GM21529 (cell line): ENCODE results near the gene ASPN.

Experiments used
- ATAC-seq: cut with Tn5 transposase; IDR thresholded peaks from one replicate; pipeline ENCODE4 v1.9.1; 2021; ENCODE audit not compliant: unreplicated experiment

ASPN gene

DNA sequence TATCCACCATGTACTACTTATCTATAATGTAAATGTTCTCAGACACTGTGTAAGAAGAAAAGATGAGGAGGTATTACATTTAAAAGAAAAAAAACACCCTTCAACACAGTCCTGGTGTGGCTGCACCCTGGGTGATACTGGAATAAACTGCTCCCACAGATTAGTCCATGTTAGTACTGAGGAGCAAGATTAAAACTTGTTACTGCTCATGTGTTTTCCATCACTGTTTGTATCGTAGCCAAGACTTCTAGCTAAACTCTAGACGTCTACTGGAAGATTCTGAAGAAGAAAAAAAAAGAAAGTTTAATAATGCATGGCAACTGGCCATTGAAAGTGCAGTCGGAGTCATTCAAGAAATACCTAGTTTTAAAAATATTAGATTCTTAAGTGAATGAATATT is at the start of gene ASPN:
TSS of gene ASPN (minus strand) at position 178 of the 400 bp plus-strand sequence.
- ATAC-seq: no peak

DNA sequence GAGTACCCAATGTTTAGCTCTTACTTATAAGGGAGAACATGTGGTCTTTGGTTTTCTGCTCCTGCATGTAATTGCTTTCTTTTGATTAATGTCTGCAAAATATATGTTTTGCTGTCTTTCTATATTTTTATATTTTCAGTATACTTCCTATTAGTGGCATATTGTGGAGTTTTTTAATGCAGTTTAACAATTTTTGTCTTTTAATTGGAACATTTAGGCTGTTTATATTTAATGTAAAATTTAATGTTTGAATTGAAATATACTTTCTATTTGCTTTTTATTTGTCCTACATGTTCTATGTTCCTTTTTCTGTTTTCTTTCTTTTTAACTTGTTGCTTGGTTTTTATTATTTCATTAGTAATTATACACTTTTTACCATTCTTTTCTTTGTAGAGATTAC is 48.6 kb upstream of the ASPN start:
- ATAC-seq: no peak

DNA sequence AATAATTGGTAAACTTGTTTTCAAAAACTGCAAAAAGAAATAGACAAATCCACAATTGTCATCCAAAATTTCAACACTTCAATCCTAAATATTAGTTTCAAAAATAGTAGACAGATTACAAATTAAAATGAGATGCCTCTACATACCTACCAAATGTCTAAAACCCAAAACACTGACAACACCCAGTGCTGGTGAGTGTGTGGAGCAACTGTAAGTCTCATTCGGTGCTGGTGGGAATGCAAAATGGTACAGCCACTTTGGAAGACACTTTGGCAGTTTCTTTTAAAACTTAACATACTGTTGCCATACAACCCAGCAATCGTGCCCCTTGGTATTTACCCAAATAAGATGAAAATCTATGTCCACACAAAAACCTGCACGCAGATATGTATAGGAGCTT is 46.8 kb upstream of the ASPN start:
- ATAC-seq: no peak

DNA sequence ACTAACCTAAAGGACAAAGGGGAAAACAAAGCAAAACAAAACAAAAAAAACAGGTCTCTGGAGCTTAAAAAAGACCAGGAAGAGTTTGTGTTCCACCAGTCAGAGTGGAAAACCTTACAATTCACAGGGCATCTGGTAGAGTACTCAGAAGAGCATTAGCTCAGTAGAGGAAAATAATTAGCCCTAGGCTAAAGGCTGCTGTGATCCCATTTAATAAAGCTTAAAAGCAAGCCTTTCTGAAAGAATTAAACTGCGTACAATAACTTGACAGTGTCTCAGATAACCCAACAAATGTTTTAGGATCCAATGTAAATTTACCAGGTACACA is 46.2 kb upstream of the ASPN start:
- ATAC-seq: no peak

DNA sequence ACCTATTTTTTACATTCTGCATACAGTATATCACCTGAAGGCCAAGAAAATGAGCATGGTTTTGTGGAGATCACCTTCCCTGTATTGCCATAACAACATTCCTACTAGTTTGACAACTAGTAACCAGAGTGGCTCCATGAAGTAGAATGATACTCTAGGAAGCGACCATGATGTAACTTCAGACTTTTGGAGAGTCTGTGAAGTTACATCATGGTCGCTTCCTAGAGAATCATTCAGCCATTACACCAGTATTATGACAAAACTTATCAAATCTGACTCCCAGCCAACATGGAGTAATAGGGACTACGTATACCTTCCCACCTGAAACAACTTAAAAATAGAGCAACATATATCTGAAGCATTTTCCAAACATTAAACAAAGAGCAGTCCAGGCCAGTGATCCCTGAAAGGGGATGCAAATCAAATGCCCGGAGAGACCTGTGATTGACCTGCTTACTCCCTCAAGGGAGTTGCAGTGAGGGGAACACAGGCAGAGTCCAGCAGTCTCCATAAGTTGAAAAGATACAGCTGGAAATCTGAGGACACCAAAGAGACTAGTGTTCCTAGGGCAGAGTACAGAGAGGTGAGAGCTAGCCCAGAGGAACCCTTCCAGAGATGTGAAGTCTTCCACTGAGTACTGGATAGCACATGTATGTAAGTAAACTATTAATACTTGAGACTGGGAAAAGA is 45.7 kb upstream of the ASPN start:
- ATAC-seq: no peak

DNA sequence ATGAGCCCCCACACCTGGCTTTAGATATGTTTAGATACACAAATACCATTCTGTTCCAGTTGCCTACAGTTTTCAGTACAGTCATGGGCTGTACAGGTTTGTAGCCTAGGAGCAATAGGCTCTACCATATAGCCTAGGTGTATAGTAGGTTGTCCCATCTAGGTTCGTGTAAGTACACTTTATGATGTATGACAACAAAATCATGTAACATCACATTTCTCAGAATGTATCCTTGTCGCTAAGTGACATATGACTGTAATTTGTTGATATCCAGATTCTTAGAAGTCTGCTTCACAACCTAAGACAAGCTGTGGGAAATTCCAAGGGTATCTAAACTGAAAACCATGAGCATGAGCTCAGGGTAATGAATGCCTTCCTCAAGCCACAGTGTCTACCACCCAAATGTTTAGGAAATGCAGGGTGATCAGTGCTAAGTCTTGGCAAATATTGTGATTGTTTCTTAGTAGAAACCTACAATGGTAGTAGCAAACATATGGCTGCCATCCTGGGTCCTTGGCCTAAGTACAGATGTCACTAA is 45.1 kb upstream of the ASPN start:
- no peak for ATAC-seq

DNA sequence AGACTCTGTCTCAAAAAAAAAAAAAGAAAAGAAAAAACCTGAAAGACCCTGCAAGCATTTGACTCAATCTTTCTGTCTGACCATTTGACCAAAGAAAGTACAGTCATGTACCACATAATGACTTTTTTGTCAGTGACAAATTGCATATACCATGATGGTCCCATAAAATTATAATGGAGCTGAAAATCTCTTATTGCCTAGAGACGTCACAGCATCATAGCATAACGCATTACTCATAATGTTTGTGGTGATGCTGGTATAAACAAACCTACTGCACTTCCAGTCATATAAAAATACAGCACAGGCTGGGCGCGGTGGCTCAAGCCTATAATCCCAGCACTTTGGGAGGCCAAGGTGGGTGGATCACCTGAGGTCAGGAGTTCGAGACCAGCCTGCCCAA is 43.0 kb upstream of the ASPN start:
- no peak for ATAC-seq

DNA sequence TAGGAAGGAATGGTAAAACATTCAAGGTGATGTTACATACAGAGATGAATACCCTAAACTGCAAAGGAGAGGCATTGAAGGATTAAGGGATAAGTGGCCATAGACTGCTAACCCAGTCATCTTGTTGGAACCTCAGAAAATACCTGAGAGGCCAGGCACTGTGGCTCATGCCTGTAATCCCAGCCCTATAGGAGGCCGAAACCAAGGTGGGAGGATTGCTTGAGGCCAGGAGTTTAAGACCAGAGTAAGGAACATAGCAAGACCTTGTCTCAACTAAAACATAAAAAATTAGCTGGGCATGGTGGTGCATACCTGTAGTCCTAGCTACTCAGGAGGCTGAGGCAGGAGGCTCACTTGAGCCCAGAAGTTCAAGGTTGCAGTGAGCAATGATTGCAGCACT is 42.6 kb upstream of the ASPN start:
- no peak for ATAC-seq

DNA sequence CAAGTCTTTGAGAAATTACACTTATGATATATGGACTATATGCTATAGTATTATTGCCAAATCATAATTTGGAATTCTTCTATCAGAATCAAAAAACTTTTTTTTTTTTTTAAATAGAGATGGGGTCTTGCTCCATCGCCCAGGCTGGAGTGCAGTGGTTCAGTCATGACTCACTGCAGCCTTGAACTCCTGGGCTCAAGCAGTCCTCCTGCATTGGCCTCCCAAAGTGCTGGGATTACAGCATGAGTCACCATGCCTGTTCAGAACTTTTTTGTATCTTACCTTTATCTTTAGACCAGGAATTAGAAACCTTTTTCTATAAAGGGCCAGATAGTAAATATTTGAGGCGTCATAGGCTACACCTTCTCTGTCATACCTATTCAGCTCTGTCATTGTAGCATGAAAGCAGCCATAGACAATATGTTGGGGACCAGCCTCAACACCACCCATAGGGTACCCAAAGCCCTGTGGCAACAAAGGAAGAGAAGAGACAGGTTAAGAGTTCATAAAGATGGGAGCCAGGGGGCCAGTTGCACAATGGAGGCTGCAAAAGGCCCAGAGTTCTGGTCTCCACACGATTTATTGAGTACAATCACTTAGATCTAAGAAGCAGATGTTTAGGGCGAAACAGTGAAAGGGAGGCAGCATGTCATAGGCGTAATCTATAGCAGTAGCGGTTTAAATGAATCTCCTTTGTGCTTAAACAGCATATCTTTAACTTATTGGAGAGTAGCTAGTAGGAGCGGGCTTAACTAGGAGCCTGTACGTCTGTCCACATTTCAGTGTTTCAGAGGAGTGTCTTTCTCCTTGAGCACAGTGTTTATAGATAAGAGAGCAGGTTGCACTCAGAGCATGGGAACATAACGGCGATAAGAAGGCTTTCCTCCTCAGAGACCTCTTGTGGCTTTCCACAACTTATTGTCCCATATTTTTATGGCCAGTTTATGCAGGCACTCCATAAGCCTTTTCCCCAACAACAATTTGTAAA is 41.0 kb upstream of the ASPN start:
- no peak for ATAC-seq

DNA sequence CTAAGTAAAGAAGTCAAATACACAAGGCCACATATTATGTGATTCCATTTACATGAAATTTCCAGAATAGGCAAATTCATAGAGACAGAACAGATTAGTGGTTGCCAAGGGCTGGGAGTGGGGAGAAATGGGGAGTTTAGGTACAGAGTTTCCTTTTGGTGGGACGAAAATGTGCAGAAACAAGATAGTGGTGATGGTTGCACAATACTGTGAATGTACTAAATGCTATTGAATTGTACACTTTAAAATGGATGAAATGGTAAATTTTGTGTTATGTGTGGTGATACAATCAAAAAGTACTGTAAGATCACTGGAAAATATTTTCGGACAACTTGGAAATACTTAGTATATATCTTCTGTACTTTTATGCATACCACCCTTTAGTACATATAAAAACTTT is 38.5 kb upstream of the ASPN start:
- ATAC-seq: no peak

DNA sequence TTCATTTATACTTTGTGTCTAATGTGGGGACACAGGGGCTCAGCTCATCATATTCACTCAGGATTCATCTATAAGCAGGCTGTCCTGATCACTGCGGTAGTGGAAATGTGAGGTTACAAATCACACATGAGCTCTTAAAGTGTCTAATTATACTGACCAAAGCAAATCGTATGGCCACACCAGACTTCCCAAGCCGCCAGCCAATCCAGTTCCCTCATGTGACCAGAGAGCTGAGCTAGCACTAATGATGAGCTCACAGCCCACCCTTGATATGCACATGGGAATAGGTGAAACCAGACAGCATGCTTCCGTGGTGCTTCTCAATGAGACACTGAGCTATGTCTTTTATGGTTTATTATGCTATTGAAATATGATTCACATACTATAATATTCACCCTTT is 35.9 kb upstream of the ASPN start:
- no peak for ATAC-seq

DNA sequence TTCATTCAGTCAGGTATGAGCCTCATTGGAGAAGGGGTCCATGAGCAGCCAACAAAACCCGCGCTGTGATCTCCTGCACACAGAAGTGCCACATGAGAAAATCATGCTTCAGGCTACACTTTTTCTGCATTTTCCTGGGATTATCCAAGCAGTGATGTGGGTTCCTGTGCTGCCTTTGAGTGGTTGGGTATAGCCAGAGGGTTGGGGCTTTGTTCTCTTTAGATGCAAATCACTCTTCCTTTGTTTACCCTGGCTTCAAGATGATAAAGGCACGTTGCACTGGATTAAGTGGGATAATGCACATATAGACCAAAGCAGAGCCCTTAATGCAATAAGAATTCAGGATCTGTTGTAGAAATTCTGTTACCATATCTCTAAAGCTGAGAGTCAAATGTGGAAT is 34.7 kb upstream of the ASPN start:
- no peak for ATAC-seq

DNA sequence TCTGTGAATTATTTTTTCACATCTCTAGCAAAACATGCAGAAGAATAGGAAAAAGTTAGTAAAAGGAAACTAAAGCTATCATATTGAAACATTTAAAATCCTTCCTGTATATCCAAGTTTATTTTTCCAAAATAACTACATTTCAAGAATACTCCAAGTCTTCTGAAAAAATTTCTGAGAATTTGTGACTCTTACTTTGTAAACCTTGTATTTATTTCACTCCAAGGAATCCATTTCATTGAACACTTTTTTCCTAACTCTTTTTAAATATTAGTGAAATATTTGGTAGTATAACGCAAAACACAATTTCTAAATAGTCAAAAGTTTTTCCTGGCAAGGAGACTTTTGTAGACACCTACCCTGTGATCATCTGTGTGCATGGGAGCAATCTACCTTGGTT is 34.2 kb upstream of the ASPN start:
- no peak for ATAC-seq

DNA sequence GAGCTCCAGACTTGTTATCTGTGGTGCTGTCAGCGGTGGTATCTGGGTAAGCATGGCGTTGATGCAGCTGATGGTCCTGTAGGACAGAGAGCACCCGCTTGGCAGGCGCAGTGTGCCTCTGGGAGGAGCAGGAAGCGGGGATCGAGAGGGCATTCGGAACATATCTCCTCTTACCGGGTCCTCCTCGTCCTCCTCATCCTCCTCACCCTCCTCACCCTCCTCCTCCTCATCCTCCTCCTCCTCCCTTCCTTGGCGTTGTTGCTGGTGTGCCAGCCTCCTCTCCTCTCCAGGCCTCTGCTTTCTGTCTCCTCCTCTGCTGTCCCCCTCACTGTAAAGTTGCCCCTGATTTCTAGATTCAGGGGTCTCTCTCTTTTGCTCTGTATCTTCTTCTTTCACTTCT is 32.3 kb upstream of the ASPN start:
- ATAC-seq: no peak

DNA sequence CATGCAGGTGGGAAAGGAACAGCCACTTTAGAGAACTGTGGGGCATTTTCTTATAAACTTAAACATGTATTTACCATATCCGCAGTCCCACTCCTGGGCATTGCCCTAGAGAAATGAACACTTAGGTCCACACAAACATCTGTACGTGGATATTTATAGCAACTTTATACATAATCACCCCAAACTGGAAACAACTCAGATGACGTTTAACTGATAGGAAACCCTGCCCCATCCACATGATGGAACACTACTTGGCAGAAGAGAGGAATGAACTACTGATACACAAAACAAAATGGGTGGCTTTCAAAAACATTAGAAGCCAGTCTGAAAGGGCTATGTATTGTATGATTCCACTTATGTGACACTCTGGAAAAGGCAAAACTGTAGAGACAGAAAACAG is 31.0 kb upstream of the ASPN start:
- no peak for ATAC-seq

DNA sequence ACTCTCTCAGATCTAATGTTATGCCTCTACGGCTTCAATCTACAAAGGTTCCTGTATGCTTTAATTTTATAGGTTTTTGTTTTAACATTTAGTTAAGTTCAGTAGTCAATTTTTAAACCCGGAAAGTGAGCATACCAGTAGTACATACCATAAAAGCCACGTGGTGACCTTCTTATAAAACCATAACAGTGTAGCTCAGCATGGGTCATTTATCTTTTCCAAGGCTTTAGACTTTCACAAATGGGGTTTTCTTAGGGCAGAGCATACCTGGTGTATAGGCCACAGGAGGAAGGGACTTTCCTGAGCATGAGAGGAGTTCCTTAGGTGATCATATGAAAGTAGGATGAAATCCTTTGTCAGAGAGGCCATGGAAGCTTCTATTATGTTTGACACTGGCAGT is 30.3 kb upstream of the ASPN start:
- ATAC-seq: no peak

DNA sequence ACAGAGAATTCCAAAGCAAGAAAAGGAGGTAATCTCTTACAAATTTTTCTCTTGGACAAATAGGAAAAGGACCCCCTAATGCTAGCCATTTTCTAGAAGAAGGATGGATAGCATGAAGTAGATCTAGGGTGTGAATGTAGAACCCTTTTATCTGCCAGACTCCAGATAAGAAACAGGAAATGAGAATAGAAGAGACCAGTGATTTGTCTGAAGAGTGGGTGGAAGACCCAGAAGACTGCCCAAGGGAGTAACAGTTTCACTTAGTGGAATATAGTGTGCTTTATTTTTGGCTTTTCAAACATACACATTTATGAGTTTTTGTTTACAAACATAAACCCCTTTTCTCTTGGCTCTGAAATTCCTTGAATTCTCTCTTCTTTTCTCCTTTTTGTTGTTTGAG is 28.4 kb upstream of the ASPN start:
- ATAC-seq: no peak

DNA sequence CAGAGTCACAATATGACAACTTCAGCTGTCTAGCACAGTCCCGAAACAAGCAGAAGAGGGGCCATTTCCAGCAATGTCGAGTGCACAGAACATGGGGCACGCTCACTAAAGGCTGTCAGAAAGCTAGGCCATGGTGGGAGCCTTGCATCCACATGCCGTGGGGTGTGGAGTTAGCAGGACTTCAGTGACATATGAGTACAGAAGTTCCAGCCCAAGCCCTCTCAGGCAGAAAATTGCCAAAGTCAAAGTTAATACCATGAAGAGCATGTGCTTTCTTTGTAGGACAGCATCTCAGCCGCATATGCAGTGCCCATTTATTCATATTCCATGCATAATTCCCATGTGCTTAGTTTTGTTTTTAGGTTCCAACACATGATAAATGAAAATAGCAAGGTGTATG is 26.7 kb upstream of the ASPN start:
- no peak for ATAC-seq

DNA sequence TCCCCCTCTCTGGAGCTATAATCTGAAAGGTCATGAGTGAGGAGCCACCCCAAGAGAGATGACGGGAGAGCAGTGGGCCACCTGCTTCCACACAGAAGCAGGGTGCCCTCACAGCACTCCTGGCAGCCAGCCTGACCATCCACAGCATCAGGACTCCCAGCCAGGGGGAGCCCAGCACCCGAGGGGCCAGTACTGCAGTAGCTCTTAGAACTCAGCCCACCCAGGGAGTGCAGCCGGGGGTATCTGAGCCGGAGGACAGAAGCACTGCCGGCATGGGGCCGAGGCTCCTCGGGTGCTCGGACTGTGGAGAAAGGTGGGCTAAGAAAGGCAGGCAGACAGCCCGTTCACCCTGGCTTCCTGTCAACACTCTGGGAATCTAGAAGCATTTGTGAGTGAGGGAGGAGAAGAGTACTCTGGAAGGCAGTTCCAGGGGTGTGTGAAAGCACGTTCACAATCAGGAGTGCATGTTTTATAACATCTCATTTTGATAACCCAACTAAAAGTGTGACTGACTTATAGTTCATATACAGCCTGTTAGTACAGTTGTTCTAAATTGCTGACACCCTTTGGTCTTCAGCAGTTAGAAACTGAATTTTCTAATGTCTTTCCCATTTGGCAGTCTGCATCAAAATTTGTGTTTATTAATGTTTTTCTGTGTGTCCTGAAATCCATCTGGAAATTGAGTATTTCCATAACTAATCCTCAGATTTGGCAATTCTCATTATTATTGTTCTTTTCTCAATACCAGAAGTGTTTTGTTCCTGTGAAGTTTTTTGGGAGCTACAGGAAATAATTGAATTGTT is 25.9 kb upstream of the ASPN start:
- ATAC-seq: no peak

DNA sequence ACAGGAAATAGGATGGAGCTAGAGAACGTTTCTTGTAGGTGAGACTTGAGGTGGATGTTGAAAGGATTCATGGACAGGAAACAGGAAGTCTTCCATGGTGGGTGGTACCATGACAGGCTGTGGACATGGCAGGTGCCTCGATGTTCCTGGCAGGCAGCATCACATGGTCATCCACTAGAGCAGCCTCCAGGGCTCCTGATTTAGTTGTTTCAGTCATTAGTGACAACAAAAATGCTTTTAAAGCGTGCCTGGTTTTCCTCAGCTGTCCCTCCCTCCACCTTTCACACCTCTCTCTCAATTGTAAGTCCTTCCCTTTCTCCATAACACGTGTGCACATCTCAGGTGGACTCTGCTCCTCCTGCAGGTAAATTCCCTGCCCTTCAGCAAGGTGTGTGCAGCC is 25.2 kb upstream of the ASPN start:
- no peak for ATAC-seq

DNA sequence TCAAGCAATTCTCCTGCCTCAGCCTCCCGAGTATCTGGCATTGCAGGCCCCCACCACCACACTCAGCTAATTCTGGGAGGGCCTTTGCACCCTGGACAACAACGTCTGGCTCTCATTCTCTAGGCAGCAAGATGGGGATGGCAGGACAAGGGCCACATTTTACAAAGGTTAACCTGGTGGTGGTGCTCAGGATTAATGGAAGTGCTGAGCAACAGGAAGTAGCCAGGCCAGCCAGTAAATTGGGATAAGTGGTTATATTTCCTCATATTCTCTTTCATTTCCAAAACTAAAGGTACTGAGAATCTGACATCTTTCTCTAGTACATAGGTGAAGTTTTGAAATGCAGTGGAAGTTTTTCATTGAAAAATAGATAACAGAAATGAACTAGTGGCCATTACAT is 24.7 kb upstream of the ASPN start:
- ATAC-seq: no peak
